GM23338 (cell line): ENCODE data around the gene OR52E5. TPM values are rescaled to one million over a fixed set of nuclear protein-coding genes. Genes with fewer than 3 reads are reported as not detected.

ENCODE experiments used
- ATAC-seq: fragments of 200-7000 bp; cut with Tn5 transposase; 3 replicates; pipeline ENCODE4 v1.9.1; 2020
- DNase-seq: peaks from one replicate; pipeline ENCODE4 v3.0.0-alpha.2; 2015; ENCODE audit warnings: low spot score
- H2AFZ ChIP-seq: fragments of 200-600 bp; sonication (generic); 2 replicates; pipeline ENCODE4 v1.8.0; 2016; ENCODE audit warnings: antibody characterized with exemption, mild to moderate bottlenecking, moderate library complexity
- H3F3A ChIP-seq: fragments of 200-600 bp; sonication (generic); replicated peaks from 2 replicates; pipeline ENCODE4 v1.8.0; 2017; ENCODE audit warnings: antibody characterized with exemption, mixed run types, low read depth
- H3K27ac ChIP-seq: fragments of 200-600 bp; sonication (generic); 2 replicates; pipeline ENCODE4 v1.6.1; 2016; ENCODE audit warnings: low read depth
- H3K27me3 ChIP-seq: fragments of 200-600 bp; sonication (generic); 2 replicates; pipeline ENCODE4 v1.8.0; 2016; ENCODE audit warnings: mild to moderate bottlenecking, mixed run types, moderate library complexity; ENCODE audit not compliant: insufficient read depth
- H3K36me3 ChIP-seq: fragments of 200-600 bp; sonication (generic); 2 replicates; pipeline ENCODE4 v1.8.0; 2016; ENCODE audit warnings: mild to moderate bottlenecking; ENCODE audit not compliant: insufficient read depth
- H3K4me1 ChIP-seq: fragments of 200-600 bp; sonication (generic); 2 replicates; pipeline ENCODE4 v1.8.0; 2016; ENCODE audit warnings: mild to moderate bottlenecking, moderate library complexity; ENCODE audit not compliant: insufficient read depth
- H3K4me2 ChIP-seq: fragments of 200-600 bp; sonication (generic); 2 replicates; pipeline ENCODE4 v1.7.1; 2017; ENCODE audit warnings: mixed run types
- H3K4me3 ChIP-seq: fragments of 200-600 bp; sonication (generic); 2 replicates; pipeline ENCODE4 v1.6.1; 2016; ENCODE audit warnings: mixed run types
- H3K79me2 ChIP-seq: fragments of 200-600 bp; sonication (generic); replicated peaks from 2 replicates; pipeline ENCODE4 v1.8.0; 2017; ENCODE audit warnings: mild to moderate bottlenecking; ENCODE audit not compliant: insufficient read depth
- H3K9me2 ChIP-seq: fragments of 200-600 bp; sonication (generic); 2 replicates; pipeline ENCODE4 v1.8.0; 2017; ENCODE audit not compliant: insufficient read depth
- H4K20me1 ChIP-seq: fragments of 200-600 bp; sonication (generic); replicated peaks from 2 replicates; pipeline ENCODE4 v1.8.0; 2017; ENCODE audit warnings: mild to moderate bottlenecking; ENCODE audit not compliant: insufficient read depth
- H3K27ac Mint-ChIP-seq: 2 replicates; pipeline ENCODE4 v1.8.0; 2020; ENCODE audit warnings: inconsistent platforms, mild to moderate bottlenecking, moderate library complexity, mixed read lengths
- H3K27me3 Mint-ChIP-seq: 3 replicates; pipeline ENCODE4 v1.8.0; 2022; ENCODE audit warnings: low read depth, mild to moderate bottlenecking, moderate library complexity, mixed read lengths, inconsistent platforms; ENCODE audit not compliant: insufficient read depth, poor library complexity
- H3K36me3 Mint-ChIP-seq: 3 replicates; pipeline ENCODE4 v1.8.0; 2021; ENCODE audit warnings: low read depth, mild to moderate bottlenecking, inconsistent platforms, moderate library complexity, mixed read lengths
- H3K4me1 Mint-ChIP-seq: 3 replicates; pipeline ENCODE4 v1.8.0; 2020; ENCODE audit warnings: mild to moderate bottlenecking, inconsistent platforms, mixed read lengths
- H3K4me3 Mint-ChIP-seq: 3 replicates; pipeline ENCODE4 v1.8.0; 2021; ENCODE audit warnings: moderate library complexity, mild to moderate bottlenecking, inconsistent platforms, mixed read lengths
- H3K9me3 Mint-ChIP-seq: 3 replicates; pipeline ENCODE4 v1.8.0; 2020; ENCODE audit warnings: moderate library complexity, mild to moderate bottlenecking, inconsistent platforms, mixed read lengths
- CREB1 ChIP-seq: fragments of 250-450 bp; sonication (Bioruptor Pico); IDR thresholded peaks from 2 replicates; pipeline ENCODE4 v1.5.0; 2020; ENCODE audit warnings: low read depth, mild to moderate bottlenecking, moderate library complexity
- ETS1 ChIP-seq: IDR thresholded peaks from 2 replicates; pipeline ENCODE4 v1.6.1; 2016; ENCODE audit warnings: antibody characterized with exemption
- EZH2 ChIP-seq: fragments of 200-600 bp; sonication (generic); IDR thresholded peaks from one replicate; pipeline ENCODE4 v1.8.0; 2017; ENCODE audit warnings: antibody characterized with exemption, mild to moderate bottlenecking, low read depth; ENCODE audit not compliant: unreplicated experiment
- EZH2phosphoT487 ChIP-seq: fragments of 200-600 bp; sonication (generic); IDR thresholded peaks from one replicate; pipeline ENCODE4 v1.8.1; 2018; ENCODE audit warnings: antibody characterized with exemption; ENCODE audit not compliant: unreplicated experiment
- JUNB ChIP-seq: IDR thresholded peaks from one replicate; pipeline ENCODE4 v1.6.1; 2016; ENCODE audit warnings: antibody characterized with exemption; ENCODE audit not compliant: unreplicated experiment
- NANOG ChIP-seq: IDR thresholded peaks from 2 replicates; pipeline ENCODE4 v1.6.1; 2016; ENCODE audit warnings: antibody characterized with exemption, borderline replicate concordance
- POLR2AphosphoS5 ChIP-seq: IDR thresholded peaks from 2 replicates; pipeline ENCODE4 v1.6.1; 2016; ENCODE audit warnings: antibody characterized with exemption, low read depth
- REST ChIP-seq: IDR thresholded peaks from one replicate; pipeline ENCODE4 v1.6.1; 2018; ENCODE audit warnings: antibody characterized with exemption; ENCODE audit not compliant: unreplicated experiment
- ZNF114 ChIP-seq: fragments of 250-450 bp; sonication (Bioruptor Pico); IDR thresholded peaks from 2 replicates; pipeline ENCODE4 v1.5.0; 2020; ENCODE audit warnings: mild to moderate bottlenecking, moderate library complexity
- ZNF331 ChIP-seq: fragments of 250-450 bp; sonication (Bioruptor Pico); IDR thresholded peaks from 2 replicates; pipeline ENCODE4 v1.5.0; 2020; ENCODE audit warnings: low read depth, mild to moderate bottlenecking, moderate library complexity
- polyA plus RNA-seq: library from polyadenylated mRNA; unstranded; fragments of >200 nt; fragmentation: Nextera tagmentation; extraction: Ambion mirVana; gene quantifications from 2 replicates; pipeline ENCODE4 v1.2.1, GENCODE V29; 2016
- total RNA-seq: library from RNA; depleted of rRNA; stranded (reverse); fragments of >200 nt; shearing (Covaris generic); gene quantifications from 2 replicates; pipeline ENCODE4 v1.2.3, GENCODE V29; 2014

OR52E5 gene
- total and polyA plus RNA-seq, 2 experiments from 2014 or later: not detected

GRCh38 chr11:5931061-5931460, 38.1 kb downstream of the OR52E5 start (continued):
- no peak for TF ChIP-seq ETS1
- TF ChIP-seq JUNB: no peak
- no peak for TF ChIP-seq POLR2AphosphoS5
- no peak for TF ChIP-seq EZH2phosphoT487
- no peak for TF ChIP-seq ZNF114 (CRISPR knock-in tag)

- Histone ChIP-seq H2AFZ (no peak overlapping the region), H4K20me1 (no peaks in the 10 kb centered on the region), H3K4me2 (no peak overlapping the region), H3K79me2 (no peaks in the 10 kb centered on the region), H3K27me3 (no peaks in the 10 kb centered on the region), H3K27ac (no peak overlapping the region), H3F3A (no peaks in the 10 kb centered on the region), H3K36me3 (no peaks in the 10 kb centered on the region), H3K4me1 (no peaks in the 10 kb centered on the region), H3K4me3 (no peak overlapping the region), H3K9me2 (peaks cover 5% of the 10 kb centered on the region)
- ATAC-seq: no peak
- no peak overlapping the region for H3K27ac Mint-ChIP-seq
- H3K9me3 Mint-ChIP-seq: peaks cover 77% of the 10 kb centered on the region
- peaks cover 32% of the 10 kb centered on the region for H3K36me3 Mint-ChIP-seq
- TF ChIP-seq EZH2 (no peak), NANOG (no peak), ZNF114 (CRISPR knock-in tag) (no peak), REST (no peak), JUNB (no peak), ZNF331 (no peak), ETS1 (no peak), CREB1 (no peak)
- DNase-seq: no peak
- no peaks in the 10 kb centered on the region; the same call in 2 of the 3 replicates for H3K4me1 Mint-ChIP-seq
- peaks cover 16% of the 10 kb centered on the region for H3K27me3 Mint-ChIP-seq
- no peak overlapping the region for H3K4me3 Mint-ChIP-seq
These were observed 39.7 kb downstream of the OR52E5 start for GRCh38 chr11:5932671-5933070.
